K562 (cell line): ENCODE data around the gene AGPAT3. TPM values are rescaled to one million over a fixed set of nuclear protein-coding genes. Genes with fewer than 3 reads are reported as not detected.

Experiments
- ATAC-seq: fragments of 200-7000 bp; cut with Tn5 transposase; 3 replicates; pipeline ENCODE4 v1.9.1; 2020; ENCODE audit warnings: moderate library complexity
- BruUV-seq: library from RNA; stranded (reverse); fragments of 400-500 nt; replicated peaks from 2 replicates; lab custom pipeline; 2021; lab: Mats Ljungman, UMichigan
- CTCF ChIA-PET: fragments of 300-600 bp; formaldehyde crosslinking; extraction: SDS; loops from one replicate; lab custom pipeline; 2021; ENCODE audit warnings: low intra/inter-chr PET ratio; lab: Yijun Ruan, JAX
- POLR2A ChIA-PET: fragments of 300-600, 350-650 bp; sonication (Branson Sonifier 250); formaldehyde crosslinking; extraction: SDS; loops from one replicate; lab custom pipeline; 2021; ENCODE audit warnings: antibody characterized with exemption, inconsistent platforms; lab: Yijun Ruan, JAX
- DNase-seq, 4 experiments: peaks; one replicate each; pipeline versions ENCODE4 v3.0.0 to v3.0.0-alpha.2; 2011 to 2018; ENCODE audit warnings: low spot score in 3 of 4, mixed read lengths in 3 of 4; ENCODE audit errors: extremely low read depth in 1 of 4
- FAIRE-seq: peaks from 2 replicates; lab custom pipeline; 2011; peaks lifted over from hg19 to GRCh38; lab: Jason Lieb, UNC
- H2AFZ ChIP-seq: 2 replicates; pipeline ENCODE4 v1.6.0; 2011; ENCODE audit warnings: low read depth, low read length, control low read depth, inconsistent platforms
- H3K27ac ChIP-seq: fragments of 200-600 bp; 3 replicates; pipeline ENCODE4 v1.8.0; 2011; ENCODE audit warnings: low read depth, mild to moderate bottlenecking, control low read depth, inconsistent platforms, low read length, moderate library complexity, mixed read lengths; ENCODE audit errors: extremely low read depth
- H3K27me3 ChIP-seq, 2 experiments: fragments of 300-600 bp in 1 of 2; 2 replicates in 1 of 2; 3 replicates in 1 of 2; pipeline versions ENCODE4 v1.6.0 to v1.8.0; 2011; ENCODE audit warnings: inconsistent platforms in 2 of 2, low read length in 2 of 2, mild to moderate bottlenecking in 1 of 2, mixed read lengths in 1 of 2, moderate library complexity in 1 of 2; ENCODE audit not compliant: control insufficient read depth in 2 of 2, insufficient read depth in 2 of 2
- H3K36me3 ChIP-seq: fragments of 300-600 bp; 3 replicates; pipeline ENCODE4 v1.8.0; 2011; ENCODE audit warnings: mild to moderate bottlenecking, low read length, inconsistent platforms; ENCODE audit not compliant: control insufficient read depth, insufficient read depth
- H3K4me1 ChIP-seq, 2 experiments: fragments of 200-600 bp in 1 of 2; replicated peaks in 1 of 2; 2 replicates in 1 of 2; 3 replicates in 1 of 2; pipeline versions ENCODE4 v1.5.1 to v1.8.0; 2011; ENCODE audit warnings: inconsistent platforms in 2 of 2, low read length in 2 of 2, mild to moderate bottlenecking in 1 of 2, mixed read lengths in 1 of 2, moderate library complexity in 1 of 2; ENCODE audit not compliant: control insufficient read depth in 2 of 2, insufficient read depth in 2 of 2
- H3K4me2 ChIP-seq: 2 replicates; pipeline ENCODE4 v1.6.1; 2011; ENCODE audit warnings: low read length, control low read depth, inconsistent platforms, mixed read lengths; ENCODE audit not compliant: insufficient read depth
- H3K4me3 ChIP-seq: fragments of 200-600 bp; sonication (generic), shearing (Covaris generic); 2 replicates; pipeline ENCODE4 v1.5.1; 2016; ENCODE audit warnings: control low read depth, inconsistent platforms
- H3K79me2 ChIP-seq: fragments of 200-600 bp; 3 replicates; pipeline ENCODE4 v1.8.0; 2011; ENCODE audit warnings: low read length, inconsistent platforms; ENCODE audit not compliant: control insufficient read depth, insufficient read depth
- H3K9ac ChIP-seq, 2 experiments: 2 replicates each; pipeline versions ENCODE4 v1.6.0 to v1.6.1; 2011; ENCODE audit warnings: low read depth in 2 of 2, low read length in 2 of 2, control low read depth in 1 of 2, inconsistent platforms in 1 of 2, mild to moderate bottlenecking in 1 of 2, mixed read lengths in 1 of 2; ENCODE audit not compliant: insufficient read depth in 1 of 2
- H3K9me1 ChIP-seq: one replicate; pipeline ENCODE4 v1.6.0; 2011; ENCODE audit warnings: inconsistent platforms, mild to moderate bottlenecking, low read length, moderate library complexity; ENCODE audit not compliant: control insufficient read depth, insufficient read depth
- H3K9me3 ChIP-seq: replicated peaks from 2 replicates; pipeline ENCODE4 v1.5.1; 2011; ENCODE audit warnings: low read depth, low read length, inconsistent platforms; ENCODE audit not compliant: control insufficient read depth, insufficient read depth
- H4K20me1 ChIP-seq: replicated peaks from 2 replicates; pipeline ENCODE4 v1.6.1; 2011; ENCODE audit warnings: low read length, inconsistent platforms, mixed read lengths; ENCODE audit not compliant: control insufficient read depth, insufficient read depth
- ARHGAP35 ChIP-seq: fragments of 450-650 bp; IDR thresholded peaks from 2 replicates; pipeline ENCODE4 v1.6.1; 2018; ENCODE audit not compliant: partially characterized antibody
- ATF2 ChIP-seq: sonication (generic); formaldehyde crosslinking; IDR thresholded peaks from 2 replicates; pipeline ENCODE4 v1.8.1; 2022; ENCODE audit warnings: missing genetic modification reagents
- CHAMP1 ChIP-seq: fragments of 450-650 bp; IDR thresholded peaks from 2 replicates; pipeline ENCODE4 v1.6.1; 2016; ENCODE audit warnings: mild to moderate bottlenecking
- DMBX1 ChIP-seq: fragments of 250-450 bp; sonication (Bioruptor Pico); IDR thresholded peaks from 2 replicates; pipeline ENCODE4 v1.8.0; 2022; ENCODE audit warnings: inconsistent platforms, mild to moderate bottlenecking, moderate library complexity, borderline replicate concordance
- E2F5 ChIP-seq: sonication (generic); formaldehyde crosslinking; IDR thresholded peaks from 2 replicates; pipeline ENCODE4 v1.8.0; 2022; ENCODE audit warnings: mild to moderate bottlenecking, missing genetic modification reagents
- ELK3 ChIP-seq: fragments of 450-650 bp; formaldehyde crosslinking; IDR thresholded peaks from 2 replicates; pipeline ENCODE4 v1.4.0; 2020; ENCODE audit warnings: mild to moderate bottlenecking
- GATAD2A ChIP-seq: fragments of 450-650 bp; IDR thresholded peaks from 2 replicates; pipeline ENCODE4 v1.6.1; 2017
- HDAC1 ChIP-seq, 2 experiments: fragments of 450-650 bp; IDR thresholded peaks; 2 replicates each; pipeline ENCODE4 v1.6.1; 2016 to 2017; ENCODE audit warnings: inconsistent platforms in 1 of 2, mild to moderate bottlenecking in 1 of 2, moderate library complexity in 1 of 2
- HDGF ChIP-seq: fragments of 450-650 bp; IDR thresholded peaks from 2 replicates; pipeline ENCODE4 v1.6.1; 2016
- POLR2H ChIP-seq: IDR thresholded peaks from 2 replicates; pipeline ENCODE4 v1.6.1; 2016; ENCODE audit warnings: missing genetic modification characterization, low read depth, mild to moderate bottlenecking, control low read depth, missing compliant biosample characterization, moderate library complexity
- TBL1XR1 ChIP-seq, 2 experiments: IDR thresholded peaks; 2 replicates each; pipeline ENCODE4 v1.6.1; 2012; ENCODE audit warnings: improper control_type of control experiment in 2 of 2, low read length in 2 of 2, mild to moderate bottlenecking in 1 of 2
- TCFL5 ChIP-seq: fragments of 250-450 bp; sonication (Bioruptor Pico); conservative IDR thresholded peaks from 2 replicates; pipeline ENCODE4 v1.6.1; 2021; ENCODE audit warnings: mild to moderate bottlenecking, moderate library complexity, matching md5 sums
- ZNF133 ChIP-seq: fragments of 250-450 bp; sonication (Bioruptor Pico); IDR thresholded peaks from 2 replicates; pipeline ENCODE4 v1.4.0; 2020; ENCODE audit warnings: mild to moderate bottlenecking
- ZNF766 ChIP-seq: fragments of 200-800 bp; sonication (Bioruptor generic); conservative IDR thresholded peaks from 2 replicates; pipeline ENCODE4 v1.6.1; 2016; ENCODE audit warnings: missing genetic modification characterization, missing compliant biosample characterization
- WGBS: fragments of 100-300 bp; shearing (Covaris generic); methylation state at CpG from one replicate; pipeline ENCODE4 v1.1.6; 2016; ENCODE audit warnings: low coverage, mixed read lengths; ENCODE audit not compliant: insufficient coverage; ENCODE audit errors: missing lambda C conversion rate; 5-methylcytosine and 5-hydroxymethylcytosine counted together
- in situ Hi-C: fragments of 300-500 bp; cut with MboI; formaldehyde crosslinking; loops from 4 replicates; pipeline ENCODE4 v1.15.0; 2018; ENCODE audit warnings: inconsistent platforms, mixed read lengths
- intact Hi-C: fragments of 100-400 bp; cut with micrococcal nuclease; formaldehyde crosslinking; loops from 2 replicates; pipeline ENCODE4 v1.14.2; 2022
- polyA plus RNA-seq, 8 experiments: library from polyadenylated mRNA; depleted of rRNA in 4 of 8; stranded (reverse) in 5 of 8; unstranded in 3 of 8; fragments of >200 nt; fragmentation: Nextera tagmentation in 2 of 8; fragmentation: Illumina TruSeq in 1 of 8; extraction: Ambion mirVana in 2 of 8; extraction: Trizol in 1 of 8; gene quantifications; 2 replicates each; pipeline versions ENCODE4 v1.2.1 to v1.2.3, GENCODE V29; 2011 to 2014; ENCODE audit warnings: inconsistent platforms in 1 of 8, missing spikeins in 1 of 8
- total RNA-seq, 7 experiments: library from RNA; depleted of rRNA in 6 of 7; stranded (reverse); fragments of >200 nt in 6 of 7; fragmentation: Illumina TruSeq in 2 of 7; extraction: Trizol in 2 of 7; gene quantifications; 2 replicates each; pipeline versions ENCODE4 v1.2.1 to v1.2.3, GENCODE V29; 2011 to 2021; ENCODE audit warnings: low replicate concordance in 1 of 7

Gene AGPAT3
- total and polyA plus RNA-seq, 9 of the 15 experiments (the other 6 are each of a cell fraction or from before 2014, with no cell fraction given), result 1.5 to 88.4 (median 35.7) TPM

GRCh38 chr21:43893536-43894205 is 28.6 kb downstream of the AGPAT3 start (continued):
- TF ChIP-seq HDAC1 (IDR thresholded peaks at IDR 0.05) (peak in 1 of 2 experiments; percentile 38; a peak in 1 of 4 replicates), ZNF133 (CRISPR knock-in tag) (no peak), TCFL5 (CRISPR knock-in tag) (no peak), GATAD2A (0 out of 2 replicates have a peak, but pooled peaks have one; percentile 28)
- TF ChIP-seq, all 486 proteins: peak for 51

GRCh38 chr21:43894206-43894577 is 29.2 kb downstream of the AGPAT3 start:
- BruUV-seq, result no TSS peak
- peak overlapping the region in 1 of 2 experiments; percentile 54; a peak in 2 of 4 replicates for H3K9ac ChIP-seq
- CTCF ChIA-PET, result no interaction called here
- H3K9me3 ChIP-seq, result peaks cover 2% of the 10 kb centered on the region; the same call in 1 of the 2 replicates
- no peaks in the 10 kb centered on the region for H4K20me1 ChIP-seq
- FAIRE-seq, result no peak
- peak overlapping the region; percentile 64 for H2AFZ ChIP-seq
- H3K27me3 ChIP-seq, result no peaks in the 10 kb centered on the region
- H3K36me3 ChIP-seq, result peaks cover 30% of the 10 kb centered on the region; the same call in 2 of the 3 replicates
- peaks cover 68% of the 10 kb centered on the region for H3K79me2 ChIP-seq
- H3K4me3 ChIP-seq, result peak overlapping the region; percentile 6; the same call in 1 of the 2 replicates
- H3K4me2 ChIP-seq, result peak overlapping the region; percentile 75
- 6% methylated on average over 4 of the region's 4 CpGs for WGBS
- in situ Hi-C loops (no loop called here), intact Hi-C loops (loop anchor here (5.0 kb wide), 2 partner anchors 37 to 43 kb away; no protein-coding TSS in a partner anchor)
- POLR2A ChIA-PET, result interaction anchor here (0.7 to 2.7 kb wide), 7 partner anchors 10 to 83 kb away, joined by 3 to 28 read pairs (median 7); no protein-coding TSS in a partner anchor
- H3K9me1 ChIP-seq, result no peaks in the 10 kb centered on the region
- no peak; the same call in 2 of the 3 replicates for ATAC-seq
- peak overlapping the region; percentile 75; the same call in 2 of the 3 replicates for H3K27ac ChIP-seq
- H3K4me1 ChIP-seq, result peaks cover 25 to 30% of the 10 kb centered on the region in 2 experiments
- no peak for DNase-seq
- no peak for TF ChIP-seq ELK3 (CRISPR knock-in tag)
- no peak for TF ChIP-seq CHAMP1
- no peak for TF ChIP-seq TBL1XR1 (IDR thresholded peaks at IDR 0.05; ENCODE audit: low read length in 2 of 2)
- TF ChIP-seq E2F5 (CRISPR knock-in tag), result no peak
- TF ChIP-seq HDGF, result peak; percentile 83; the same call in 1 of the 2 replicates
- peak; percentile 73; the same call in 1 of the 2 replicates for TF ChIP-seq ZNF766 (CRISPR knock-in tag)
- 0 out of 2 replicates have a peak, but pooled peaks have one; percentile 16 for TF ChIP-seq DMBX1
- TF ChIP-seq POLR2H (tag), result peak; percentile 60
- TF ChIP-seq ARHGAP35, result peak; percentile 35
- no peak for TF ChIP-seq ATF2 (CRISPR knock-in tag)
